ENCODE results near the gene INSL3. TPM values are rescaled to one million over a fixed set of nuclear protein-coding genes. Genes with fewer than 3 reads are reported as not detected.
A peak's percentile ranks its signal among the peaks of the same experiment; 100 is the strongest.

INSL3 gene
- total RNA-seq, 1 donor from 2014 or later: not detected

GRCh38 chr19:17797424-17798201 is 23.7 kb downstream of the INSL3 start:
- TF ChIP-seq CTCF (IDR thresholded peaks at IDR 0.05) (no peak), EZH2phosphoT487 (IDR thresholded peaks at IDR 0.05) (no peak), EZH2 (IDR thresholded peaks at IDR 0.05) (no peak)
- Histone ChIP-seq H3K4me2 (no peak overlapping the region), H3K4me3 (no peak overlapping the region), H3K27ac (no peak overlapping the region), H3F3A (ENCODE audit: low read depth) (no peaks in the 10 kb centered on the region), H3K36me3 (no peaks in the 10 kb centered on the region), H2AFZ (replicated peaks) (no peak overlapping the region), H3K79me2 (ENCODE audit: low read depth) (no peaks in the 10 kb centered on the region), H3K9me3 (ENCODE audit: low read depth) (no peaks in the 10 kb centered on the region), H4K20me1 (ENCODE audit: low read depth) (no peaks in the 10 kb centered on the region), H3K27me3 (peaks cover 48% of the 10 kb centered on the region), H3K9ac (no peak overlapping the region), H3K4me1 (no peaks in the 10 kb centered on the region)
- Mint-ChIP-seq H3K36me3 (no peaks in the 10 kb centered on the region), H3K9me3 (no peaks in the 10 kb centered on the region), H3K4me3 (no peak overlapping the region), H3K4me1 (peaks cover 4% of the 10 kb centered on the region), H3K27ac (no peak overlapping the region), H3K27me3 (ENCODE audit: insufficient read depth, low read depth) (peaks cover 33% of the 10 kb centered on the region)
- peak; percentile 1 for DNase-seq (ENCODE audit: low spot score)

- no peaks in the 10 kb centered on the region for H3F3A ChIP-seq (ENCODE audit: low read depth)
- no peak overlapping the region for H2AFZ ChIP-seq (replicated peaks)
- peaks cover 48% of the 10 kb centered on the region for H3K27me3 ChIP-seq
- no peaks in the 10 kb centered on the region for H3K79me2 ChIP-seq (ENCODE audit: low read depth)
- Mint-ChIP-seq H3K27ac (no peak overlapping the region), H3K4me3 (no peak overlapping the region), H3K36me3 (no peaks in the 10 kb centered on the region), H3K27me3 (ENCODE audit: insufficient read depth, low read depth) (peaks cover 29% of the 10 kb centered on the region), H3K4me1 (peaks cover 6% of the 10 kb centered on the region), H3K9me3 (no peaks in the 10 kb centered on the region)
- H3K9me3 ChIP-seq (ENCODE audit: low read depth): no peaks in the 10 kb centered on the region
- DNase-seq (ENCODE audit: low spot score): peak; percentile 0
- no peak overlapping the region for H3K9ac ChIP-seq
- no peak overlapping the region for H3K4me2 ChIP-seq
- no peak overlapping the region for H3K27ac ChIP-seq
- TF ChIP-seq EZH2 (IDR thresholded peaks at IDR 0.05): no peak
- no peak for TF ChIP-seq EZH2phosphoT487 (IDR thresholded peaks at IDR 0.05)
- no peak for TF ChIP-seq CTCF (IDR thresholded peaks at IDR 0.05)
- no peaks in the 10 kb centered on the region for H3K36me3 ChIP-seq
- no peak overlapping the region for H3K4me3 ChIP-seq
- no peaks in the 10 kb centered on the region for H4K20me1 ChIP-seq (ENCODE audit: low read depth)
- no peaks in the 10 kb centered on the region for H3K4me1 ChIP-seq
These were observed 24.4 kb downstream of the INSL3 start for GRCh38 chr19:17796838-17797423.

- no peak overlapping the region for H3K4me2 ChIP-seq
- no peak overlapping the region for H3K4me3 ChIP-seq
- H3F3A ChIP-seq (ENCODE audit: low read depth): no peaks in the 10 kb centered on the region
- Mint-ChIP-seq H3K4me3 (no peak overlapping the region), H3K4me1 (peaks cover 13% of the 10 kb centered on the region), H3K27ac (no peak overlapping the region), H3K36me3 (no peaks in the 10 kb centered on the region), H3K27me3 (ENCODE audit: insufficient read depth, low read depth) (peaks cover 29% of the 10 kb centered on the region), H3K9me3 (no peaks in the 10 kb centered on the region)
- TF ChIP-seq CTCF (IDR thresholded peaks at IDR 0.05): no peak
- TF ChIP-seq EZH2 (IDR thresholded peaks at IDR 0.05): no peak
- TF ChIP-seq EZH2phosphoT487 (IDR thresholded peaks at IDR 0.05): no peak
- no peaks in the 10 kb centered on the region for H3K4me1 ChIP-seq
- no peak overlapping the region for H3K9ac ChIP-seq
- peaks cover 48% of the 10 kb centered on the region for H3K27me3 ChIP-seq
- H3K27ac ChIP-seq: no peak overlapping the region
- no peaks in the 10 kb centered on the region for H3K79me2 ChIP-seq (ENCODE audit: low read depth)
- H3K36me3 ChIP-seq: no peaks in the 10 kb centered on the region
- peak; percentile 1 for DNase-seq (ENCODE audit: low spot score)
- H4K20me1 ChIP-seq (ENCODE audit: low read depth): no peaks in the 10 kb centered on the region
- H3K9me3 ChIP-seq (ENCODE audit: low read depth): no peaks in the 10 kb centered on the region
- H2AFZ ChIP-seq (replicated peaks): no peak overlapping the region
These were observed 25.1 kb downstream of the INSL3 start for GRCh38 chr19:17796013-17796837.

All from neural progenitor cell (in vitro differentiated cells).